HG02885 (cell line): ENCODE measurements around the gene ARFGEF2.
"Not testable (repeated sequence)": the region's sequence is repeated elsewhere in the genome, so short reads cannot be mapped to it uniquely, and the experiment has no call there.

Experiments used
- ATAC-seq: cut with Tn5 transposase; IDR thresholded peaks from one replicate; pipeline ENCODE4 v1.9.1; 2021; ENCODE audit warnings: mild to moderate bottlenecking; ENCODE audit not compliant: unreplicated experiment, poor library complexity

ARFGEF2 gene

GRCh38 chr20:48983423-48984400, 62.2 kb downstream of the ARFGEF2 start:
- no peak for ATAC-seq

- no peak for ATAC-seq
Observed at GRCh38 chr20:48984575-48985219, 63.2 kb downstream of the ARFGEF2 start.

- ATAC-seq: no peak
Observed at GRCh38 chr20:48986899-48987298, 65.4 kb downstream of the ARFGEF2 start.

- no peak for ATAC-seq
Observed at GRCh38 chr20:48990467-48990866, 69.0 kb downstream of the ARFGEF2 start.

- no peak for ATAC-seq
Observed at GRCh38 chr20:48995589-48995988, 74.1 kb downstream of the ARFGEF2 start.

GRCh38 chr20:48999890-49000870, 78.7 kb downstream of the ARFGEF2 start:
- ATAC-seq: no peak

- ATAC-seq: no peak
Observed at GRCh38 chr20:49001741-49002140, 80.2 kb downstream of the ARFGEF2 start.

GRCh38 chr20:49006446-49006980, 85.0 kb downstream of the ARFGEF2 start:
- ATAC-seq: no peak

GRCh38 chr20:49009899-49010631, 88.6 kb downstream of the ARFGEF2 start:
- no peak for ATAC-seq

- no peak for ATAC-seq
Observed at GRCh38 chr20:49024220-49024619, 102.7 kb downstream of the ARFGEF2 start.

- not testable (repeated sequence) for ATAC-seq
Observed at GRCh38 chr20:49028177-49028576, 106.7 kb downstream of the ARFGEF2 start.

- ATAC-seq: no peak
Observed at GRCh38 chr20:49028684-49029083, 107.2 kb downstream of the ARFGEF2 start.

- no peak for ATAC-seq
Observed at GRCh38 chr20:49029203-49029602, 107.7 kb downstream of the ARFGEF2 start.

GRCh38 chr20:49030954-49031619, 109.6 kb downstream of the ARFGEF2 start:
- ATAC-seq: no peak

- no peak for ATAC-seq
Observed at GRCh38 chr20:49032455-49032854, 110.9 kb downstream of the ARFGEF2 start.

- no peak for ATAC-seq
Observed at GRCh38 chr20:49034070-49034732, 112.7 kb downstream of the ARFGEF2 start.

GRCh38 chr20:49037962-49038387, 116.5 kb downstream of the ARFGEF2 start:
- ATAC-seq: no peak

- no peak for ATAC-seq
Observed at GRCh38 chr20:49039854-49040253, 118.3 kb downstream of the ARFGEF2 start.
